Endodermal cell (in vitro differentiated cells): ENCODE data around the gene DCBLD1. TPM values are rescaled to one million over a fixed set of nuclear protein-coding genes. Genes with fewer than 3 reads are reported as not detected.
"Not testable (repeated sequence)": the region's sequence is repeated elsewhere in the genome, so short reads cannot be mapped to it uniquely, and the experiment has no call there.

Experiments
- DNase-seq: peaks from one replicate; pipeline ENCODE4 v3.0.0-alpha.2; 2017
- H3K27ac ChIP-seq: 2 replicates; pipeline ENCODE4 v1.5.1; 2013; ENCODE audit warnings: mild to moderate bottlenecking, low read depth, low read length, moderate library complexity
- H3K27me3 ChIP-seq: 2 replicates; pipeline ENCODE4 v1.6.1; 2013; ENCODE audit warnings: mild to moderate bottlenecking, low read length, moderate library complexity; ENCODE audit not compliant: insufficient read depth, control insufficient read depth, poor library complexity, severe bottlenecking
- H3K36me3 ChIP-seq: 2 replicates; pipeline ENCODE4 v1.7.0; 2013; ENCODE audit warnings: mild to moderate bottlenecking, low read length, moderate library complexity; ENCODE audit not compliant: control insufficient read depth, insufficient read depth
- H3K4me1 ChIP-seq: one replicate; pipeline ENCODE4 v1.7.0; 2013; ENCODE audit warnings: low read length; ENCODE audit not compliant: control insufficient read depth, insufficient read depth
- H3K4me3 ChIP-seq: 2 replicates; pipeline ENCODE4 v1.5.1; 2013; ENCODE audit warnings: mild to moderate bottlenecking, low read length, moderate library complexity
- H3K9ac ChIP-seq: 2 replicates; pipeline ENCODE4 v1.6.1; 2013; ENCODE audit warnings: mild to moderate bottlenecking, low read length, moderate library complexity; ENCODE audit not compliant: poor library complexity, severe bottlenecking; ENCODE audit errors: extremely low read depth
- H3K9me3 ChIP-seq: 2 replicates; pipeline ENCODE4 v1.6.1; 2013; ENCODE audit warnings: mild to moderate bottlenecking, low read length, moderate library complexity; ENCODE audit not compliant: control insufficient read depth
- H3K27ac Mint-ChIP-seq: 2 replicates; pipeline ENCODE4 v1.8.0; 2020; ENCODE audit warnings: mixed read lengths
- H3K27me3 Mint-ChIP-seq: 2 replicates; pipeline ENCODE4 v1.8.0; 2021; ENCODE audit warnings: mild to moderate bottlenecking, mixed read lengths; ENCODE audit not compliant: insufficient read depth
- H3K36me3 Mint-ChIP-seq: 2 replicates; pipeline ENCODE4 v1.8.0; 2020; ENCODE audit warnings: low read depth, mixed read lengths
- H3K4me1 Mint-ChIP-seq: 2 replicates; pipeline ENCODE4 v1.8.0; 2020; ENCODE audit warnings: mixed read lengths
- H3K4me3 Mint-ChIP-seq: 2 replicates; pipeline ENCODE4 v1.8.0; 2020; ENCODE audit warnings: mild to moderate bottlenecking, moderate library complexity, mixed read lengths
- H3K9me3 Mint-ChIP-seq: 2 replicates; pipeline ENCODE4 v1.8.0; 2020; ENCODE audit warnings: mild to moderate bottlenecking, mixed read lengths
- whole genome bisulfite sequencing, 2 experiments: methylation state at CpG; one replicate each; pipeline versions ENCODE4 v1.1.5 to v1.1.7; 2013; ENCODE audit warnings: missing lambda C conversion rate in 2 of 2, mixed read lengths in 1 of 2; ENCODE audit not compliant: insufficient coverage in 1 of 2, insufficient read length in 1 of 2; 5-methylcytosine and 5-hydroxymethylcytosine counted together
- total RNA-seq, 2 donors: library from RNA; stranded (reverse); fragmentation: NEBNext Ultra II Directional in 1 of 2; extraction: Animal tissue kit (Norgen Biotek cat#: 25700) in 1 of 2; gene quantifications; 2 replicates in 1 of 2; 3 replicates in 1 of 2; pipeline ENCODE4 v1.2.1, GENCODE V29; 2021
- TF ChIP-seq, protein P1 (sequence below): fragments of 200-600 bp; sonication (generic); conservative IDR thresholded peaks from 2 replicates; pipeline ENCODE4 v1.5.0; 2021; ENCODE audit warnings: antibody characterized with exemption, mild to moderate bottlenecking

Gene DCBLD1
- total RNA-seq, 2 donors from 2014 or later = 16.2 to 27.9 TPM

DNA sequence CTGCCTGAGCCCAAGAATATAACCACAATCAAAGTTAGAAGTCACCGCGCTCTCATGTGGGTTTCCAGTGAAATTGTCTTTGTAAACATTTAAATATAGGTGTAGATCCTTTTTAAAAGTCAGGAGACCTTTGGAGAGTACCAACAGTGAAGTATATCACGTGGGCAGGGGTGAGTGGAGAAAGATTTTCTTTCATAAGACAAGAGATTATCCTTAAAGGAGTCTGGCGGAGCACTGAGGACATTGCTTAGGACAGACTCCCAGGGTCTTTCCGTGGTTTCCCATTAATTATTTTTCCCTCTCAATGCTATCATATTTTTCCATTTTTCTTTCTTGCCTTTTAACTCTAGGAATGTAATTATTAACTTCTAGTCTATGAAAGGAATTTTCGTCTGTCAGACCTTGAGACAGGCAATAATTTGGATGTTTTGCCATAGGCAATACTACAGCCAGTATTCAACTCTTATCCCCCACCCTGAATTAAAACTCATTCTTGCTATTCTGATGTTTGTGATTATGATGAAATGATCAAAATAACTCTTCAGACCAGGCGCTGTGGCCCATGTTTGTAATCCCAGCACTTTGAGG is 31.4 kb downstream of the DCBLD1 start:
- Histone ChIP-seq H3K4me1 (peaks cover 4% of the 10 kb centered on the region), H3K27me3 (no peaks in the 10 kb centered on the region), H3K9ac (no peak overlapping the region), H3K36me3 (no peaks in the 10 kb centered on the region), H3K9me3 (no peaks in the 10 kb centered on the region), H3K27ac (no peak overlapping the region), H3K4me3 (no peak overlapping the region)
- 92 to 96% methylated on average over 2 to 7 of the region's 7 CpGs for WGBS, 2 experiments
- peaks cover 20% of the 10 kb centered on the region for H3K36me3 Mint-ChIP-seq
- TF ChIP-seq, protein P1, sequence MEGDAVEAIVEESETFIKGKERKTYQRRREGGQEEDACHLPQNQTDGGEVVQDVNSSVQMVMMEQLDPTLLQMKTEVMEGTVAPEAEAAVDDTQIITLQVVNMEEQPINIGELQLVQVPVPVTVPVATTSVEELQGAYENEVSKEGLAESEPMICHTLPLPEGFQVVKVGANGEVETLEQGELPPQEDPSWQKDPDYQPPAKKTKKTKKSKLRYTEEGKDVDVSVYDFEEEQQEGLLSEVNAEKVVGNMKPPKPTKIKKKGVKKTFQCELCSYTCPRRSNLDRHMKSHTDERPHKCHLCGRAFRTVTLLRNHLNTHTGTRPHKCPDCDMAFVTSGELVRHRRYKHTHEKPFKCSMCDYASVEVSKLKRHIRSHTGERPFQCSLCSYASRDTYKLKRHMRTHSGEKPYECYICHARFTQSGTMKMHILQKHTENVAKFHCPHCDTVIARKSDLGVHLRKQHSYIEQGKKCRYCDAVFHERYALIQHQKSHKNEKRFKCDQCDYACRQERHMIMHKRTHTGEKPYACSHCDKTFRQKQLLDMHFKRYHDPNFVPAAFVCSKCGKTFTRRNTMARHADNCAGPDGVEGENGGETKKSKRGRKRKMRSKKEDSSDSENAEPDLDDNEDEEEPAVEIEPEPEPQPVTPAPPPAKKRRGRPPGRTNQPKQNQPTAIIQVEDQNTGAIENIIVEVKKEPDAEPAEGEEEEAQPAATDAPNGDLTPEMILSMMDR = no peak
- no peaks in the 10 kb centered on the region for H3K27me3 Mint-ChIP-seq
- no peak for DNase-seq
- no peak overlapping the region for H3K27ac Mint-ChIP-seq
- no peak overlapping the region for H3K4me3 Mint-ChIP-seq
- H3K9me3 Mint-ChIP-seq = peaks cover 2% of the 10 kb centered on the region
- H3K4me1 Mint-ChIP-seq = peaks cover 3% of the 10 kb centered on the region

DNA sequence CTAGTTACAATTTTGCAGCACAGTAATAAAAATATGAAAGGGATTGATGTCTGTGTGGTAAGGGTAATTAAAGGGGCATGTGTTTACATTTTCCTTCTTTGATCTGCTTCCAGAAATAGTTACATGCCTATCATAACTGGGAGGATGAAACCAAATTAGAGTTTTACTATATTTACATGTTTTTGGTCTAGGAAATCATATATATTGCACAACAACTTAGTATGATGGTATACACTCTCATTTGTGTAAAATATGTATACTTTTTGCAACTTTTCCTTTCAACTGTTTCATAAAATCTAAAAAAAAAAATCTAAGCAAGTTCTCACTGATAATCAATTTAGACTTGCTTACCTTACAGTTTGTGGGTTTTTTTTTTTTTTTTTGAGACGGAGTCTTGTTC is 32.2 kb downstream of the DCBLD1 start:
- Histone ChIP-seq H3K4me3 (no peak overlapping the region), H3K9me3 (no peaks in the 10 kb centered on the region), H3K27ac (no peak overlapping the region), H3K27me3 (no peaks in the 10 kb centered on the region), H3K9ac (no peak overlapping the region), H3K4me1 (peaks cover 4% of the 10 kb centered on the region), H3K36me3 (no peaks in the 10 kb centered on the region)
- no peaks in the 10 kb centered on the region for H3K27me3 Mint-ChIP-seq
- H3K9me3 Mint-ChIP-seq = peaks cover 2% of the 10 kb centered on the region
- no peak for DNase-seq
- H3K27ac Mint-ChIP-seq = no peak overlapping the region
- H3K36me3 Mint-ChIP-seq = peaks cover 20% of the 10 kb centered on the region
- TF ChIP-seq, protein P1 = no peak
- WGBS, 2 experiments = no CpG with 5 or more reads among the region's 1 CpG
- peaks cover 3% of the 10 kb centered on the region for H3K4me1 Mint-ChIP-seq
- no peak overlapping the region for H3K4me3 Mint-ChIP-seq

DNA sequence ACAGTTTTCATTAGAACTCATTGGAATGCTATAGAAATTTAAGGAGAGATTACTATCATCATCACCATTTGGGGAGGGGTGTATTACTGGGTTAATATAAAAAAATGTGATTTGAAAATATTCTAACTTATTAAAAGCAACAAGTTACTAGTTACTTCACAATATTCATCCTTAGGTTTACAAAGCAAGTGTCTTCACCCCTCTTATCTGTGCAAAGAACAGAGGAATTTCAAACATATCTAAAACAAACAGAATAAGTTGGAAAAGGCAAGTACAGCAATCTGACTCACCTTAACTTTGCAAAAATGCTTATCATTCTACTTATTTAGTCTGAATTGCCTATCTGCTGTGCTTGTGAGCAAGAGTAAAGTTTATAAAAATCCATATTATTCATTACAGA is 32.9 kb downstream of the DCBLD1 start:
- TF ChIP-seq, protein P1 = no peak
- H3K27ac ChIP-seq = no peak overlapping the region
- H3K36me3 Mint-ChIP-seq = peaks cover 20% of the 10 kb centered on the region
- peaks cover 3% of the 10 kb centered on the region for H3K4me1 Mint-ChIP-seq
- DNase-seq = no peak
- H3K27ac Mint-ChIP-seq = no peak overlapping the region
- H3K4me1 ChIP-seq = peaks cover 4% of the 10 kb centered on the region
- H3K4me3 Mint-ChIP-seq = no peak overlapping the region
- no peak overlapping the region for H3K4me3 ChIP-seq
- H3K36me3 ChIP-seq = no peaks in the 10 kb centered on the region
- no peaks in the 10 kb centered on the region for H3K27me3 ChIP-seq
- peaks cover 2% of the 10 kb centered on the region for H3K9me3 Mint-ChIP-seq
- H3K9me3 ChIP-seq = no peaks in the 10 kb centered on the region
- no peak overlapping the region for H3K9ac ChIP-seq
- H3K27me3 Mint-ChIP-seq = no peaks in the 10 kb centered on the region

DNA sequence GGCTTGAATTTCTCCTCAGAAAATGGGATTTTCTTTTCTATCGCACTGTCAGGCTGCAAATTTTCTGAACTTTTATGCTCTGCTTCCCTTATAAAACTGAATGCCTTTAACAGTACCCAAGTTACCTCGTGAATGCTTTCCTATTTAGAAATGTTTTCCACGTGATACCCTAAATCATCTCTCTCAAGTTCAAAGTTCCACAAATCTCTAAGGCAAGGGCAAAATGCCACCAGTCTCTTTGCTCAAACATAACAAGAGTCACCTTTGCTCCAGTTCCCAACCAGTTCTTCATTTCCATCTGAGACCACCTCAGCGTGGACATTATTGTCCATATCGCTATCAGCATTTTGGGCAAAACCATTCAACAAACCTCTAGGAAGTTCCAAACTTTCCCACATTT is 35.5 kb downstream of the DCBLD1 start:
- not testable (repeated sequence) for H3K36me3 ChIP-seq, H3K27ac Mint-ChIP-seq, H3K9me3 Mint-ChIP-seq, H3K27me3 ChIP-seq, H3K27ac ChIP-seq, H3K4me3 Mint-ChIP-seq, H3K27me3 Mint-ChIP-seq, H3K4me1 Mint-ChIP-seq, H3K9me3 ChIP-seq, H3K4me3 ChIP-seq, H3K9ac ChIP-seq, DNase-seq, H3K4me1 ChIP-seq
- H3K36me3 Mint-ChIP-seq = peaks cover 20% of the 10 kb centered on the region
- 79 to 95% methylated on average over 3 to 5 of the region's 5 CpGs for WGBS, 2 experiments
